CD4-positive, alpha-beta T cell treated with Interleukin-15 for 4 hours (primary cell): ENCODE measurements around the gene PRXL2A.
A peak's percentile ranks its signal among the peaks of the same experiment; 100 is the strongest.
"Not testable (repeated sequence)": the region's sequence is repeated elsewhere in the genome, so short reads cannot be mapped to it uniquely, and the experiment has no call there.

ENCODE experiments used
- DNase-seq: peaks from one replicate; pipeline ENCODE4 v3.0.0-alpha.2; 2020; ENCODE audit warnings: low spot score

PRXL2A gene

DNA sequence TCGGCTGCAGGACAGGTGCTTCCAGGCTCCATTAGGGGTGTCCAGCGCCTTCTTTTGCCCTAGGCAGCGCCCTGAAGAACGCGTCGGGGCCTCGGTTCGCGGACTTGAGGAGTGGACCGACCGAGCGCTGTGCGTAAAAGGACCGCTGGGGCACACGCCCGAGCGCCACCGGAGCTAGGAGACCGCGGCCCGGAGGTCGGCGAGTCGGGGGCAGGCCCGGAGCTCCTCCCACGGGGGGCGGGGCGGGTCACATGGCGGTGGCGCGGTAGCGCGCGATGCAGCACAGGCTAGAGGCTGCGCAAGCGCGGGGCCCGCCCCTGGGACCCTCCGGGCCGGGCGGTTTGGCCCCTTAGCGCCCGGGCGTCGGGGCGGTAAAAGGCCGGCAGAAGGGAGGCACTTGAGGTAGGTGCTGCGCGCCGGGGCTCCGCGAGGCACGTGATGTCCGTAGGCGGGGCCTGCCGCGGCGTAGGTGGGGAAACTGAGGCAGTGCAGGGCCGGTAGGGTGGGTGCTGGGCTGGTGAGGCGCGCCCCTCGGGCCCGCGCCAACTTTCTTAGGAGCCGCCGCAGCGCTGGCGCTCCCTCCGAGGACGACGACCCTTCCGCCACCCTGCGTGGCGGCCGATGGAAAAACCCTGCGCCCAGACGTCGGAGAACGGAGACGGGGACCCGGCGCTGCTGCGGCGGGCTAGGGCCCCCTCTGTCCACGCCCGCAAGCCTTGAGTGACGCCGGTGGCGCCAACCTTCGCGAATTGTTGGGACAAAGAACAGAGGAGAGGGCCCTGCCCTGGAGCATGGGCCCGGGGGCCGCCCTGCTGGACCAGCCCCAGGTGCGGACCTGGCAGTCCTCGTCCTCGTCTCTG, at the start of gene PRXL2A:
PRXL2A (plus strand) TSS at position 310 of the 860 bp plus-strand sequence. CDS start 11,917 bp downstream, outside the sequence.
- DNase-seq = peak; percentile 64

DNA sequence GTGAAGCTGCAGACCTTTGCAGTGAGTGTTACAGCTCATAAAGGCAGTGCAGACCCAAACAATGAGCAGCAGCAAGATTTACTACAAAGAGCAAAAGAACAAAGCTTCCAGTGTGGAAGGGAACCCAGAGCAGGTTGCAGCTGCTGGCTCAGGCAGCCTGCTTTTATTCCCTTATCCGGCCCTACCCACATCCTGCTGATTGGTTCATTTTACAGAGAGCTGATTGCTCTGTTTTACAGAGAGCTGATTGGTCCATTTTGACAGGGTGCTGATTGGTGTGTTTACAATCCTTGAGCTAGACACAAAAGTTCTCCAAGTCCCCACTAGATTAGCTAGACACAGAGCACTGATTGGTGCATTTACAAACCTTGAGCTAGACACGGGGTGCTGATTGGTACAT, 49.4 kb upstream of the PRXL2A start:
- DNase-seq = not testable (repeated sequence)

GRCh38 chr10:80359644-80360043, 48.7 kb upstream of the PRXL2A start:
- DNase-seq = no peak

- DNase-seq = no peak
Observed at GRCh38 chr10:80365510-80365909, 42.8 kb upstream of the PRXL2A start.

- DNase-seq = no peak
Observed at GRCh38 chr10:80371467-80371866, 36.9 kb upstream of the PRXL2A start.

DNA sequence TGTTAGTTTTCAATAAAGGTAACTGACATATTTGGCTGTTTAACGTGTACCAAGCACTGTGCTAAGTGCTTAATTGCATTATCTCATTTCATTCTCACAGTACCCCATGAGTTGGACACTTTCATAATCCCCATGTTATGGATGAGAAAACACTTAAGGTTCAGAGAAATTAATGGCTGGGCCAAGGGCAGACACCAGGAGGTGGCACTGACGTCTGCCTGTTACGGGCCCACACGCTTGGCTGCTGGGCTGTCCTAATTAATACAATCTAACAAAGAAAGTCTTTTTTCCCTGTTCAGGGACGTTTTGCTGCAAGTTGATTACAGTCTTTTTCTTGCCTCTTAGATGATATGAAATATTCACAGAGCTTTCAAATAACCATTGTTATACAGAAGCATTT, 35.7 kb upstream of the PRXL2A start:
- no peak for DNase-seq

GRCh38 chr10:80373502-80373901, 34.8 kb upstream of the PRXL2A start:
- DNase-seq = no peak

GRCh38 chr10:80379701-80380100, 28.6 kb upstream of the PRXL2A start:
- DNase-seq = no peak

DNA sequence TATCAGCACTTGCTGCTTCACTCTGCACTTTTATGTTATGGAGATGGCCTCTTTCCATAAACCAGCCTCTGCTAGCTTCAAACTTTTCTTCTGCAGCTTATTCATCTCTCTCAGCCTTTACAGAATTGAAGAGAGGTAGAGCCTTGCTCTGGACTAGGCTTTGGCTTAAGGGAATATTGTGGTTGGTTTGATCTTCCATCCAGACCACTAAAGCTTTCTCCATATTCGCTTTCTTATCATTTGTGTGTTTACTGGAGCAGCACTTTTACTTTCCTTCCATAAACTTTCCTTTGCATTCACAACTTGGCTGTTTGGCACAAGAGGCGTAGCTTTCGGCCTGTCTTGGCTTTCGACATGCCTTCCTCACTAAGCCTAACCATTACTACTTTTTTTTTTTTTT, 28.2 kb upstream of the PRXL2A start:
- no peak for DNase-seq

DNA sequence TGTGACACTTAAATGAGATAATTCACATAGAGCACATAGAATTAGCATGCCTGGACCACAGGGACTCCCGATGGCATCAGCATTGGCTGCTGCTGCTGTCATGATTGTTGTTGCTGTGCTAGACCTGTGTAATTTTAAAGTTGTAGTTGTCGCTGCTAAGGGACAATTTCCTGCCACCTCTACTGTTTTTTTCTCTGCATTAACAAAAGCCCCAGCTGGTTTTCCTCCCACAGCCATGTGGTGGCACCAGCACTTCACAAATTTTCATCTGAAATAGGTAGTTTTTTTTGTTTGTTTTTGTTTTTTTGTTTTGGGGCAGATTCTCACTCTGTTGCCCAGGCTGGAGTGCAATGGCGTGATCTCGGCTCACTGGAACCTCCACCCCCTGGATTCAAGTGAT, 25.4 kb upstream of the PRXL2A start:
- DNase-seq = peak; percentile 44

DNA sequence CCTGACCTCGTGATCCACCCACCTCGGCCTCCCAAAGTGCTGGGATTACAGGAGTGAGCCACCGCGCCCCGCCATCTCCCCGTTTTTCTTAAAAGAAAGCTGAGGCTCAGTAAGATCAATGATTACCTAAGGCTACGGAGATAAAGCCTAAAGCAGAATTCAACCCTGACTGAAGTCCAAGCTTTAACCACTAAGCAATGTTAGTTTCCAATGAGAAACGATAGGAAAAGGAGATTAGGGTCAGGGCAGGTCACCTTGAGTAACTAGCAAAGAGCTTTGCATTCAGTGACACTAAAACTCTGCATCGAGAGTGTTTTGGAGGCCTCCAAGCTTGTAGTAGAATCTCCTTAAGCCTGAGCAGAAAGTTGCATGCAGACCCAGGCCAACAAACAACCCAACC, 17.6 kb upstream of the PRXL2A start:
- DNase-seq = no peak

GRCh38 chr10:80392250-80392649, 16.1 kb upstream of the PRXL2A start:
- no peak for DNase-seq

GRCh38 chr10:80394358-80394916, 13.9 kb upstream of the PRXL2A start:
- no peak for DNase-seq

DNA sequence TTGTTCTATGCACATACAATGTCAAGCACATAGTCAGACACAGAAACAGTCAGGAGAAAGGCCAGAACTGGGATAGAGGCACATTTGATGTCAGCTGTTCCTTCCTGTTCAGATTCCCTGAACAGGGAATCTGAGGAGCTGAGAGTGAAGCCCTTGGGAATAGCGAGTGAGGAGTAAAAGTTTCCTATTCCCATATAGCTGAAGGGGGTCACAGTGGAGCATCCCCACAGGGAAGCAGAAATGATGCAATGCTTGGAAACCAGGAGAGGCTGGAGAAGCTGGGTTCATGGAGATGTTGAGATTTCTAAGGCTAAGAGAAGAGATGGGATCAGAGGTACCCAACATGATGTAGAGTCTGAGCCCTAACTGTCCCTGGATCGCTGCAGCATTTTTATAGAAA, 11.3 kb upstream of the PRXL2A start:
- no peak for DNase-seq

DNA sequence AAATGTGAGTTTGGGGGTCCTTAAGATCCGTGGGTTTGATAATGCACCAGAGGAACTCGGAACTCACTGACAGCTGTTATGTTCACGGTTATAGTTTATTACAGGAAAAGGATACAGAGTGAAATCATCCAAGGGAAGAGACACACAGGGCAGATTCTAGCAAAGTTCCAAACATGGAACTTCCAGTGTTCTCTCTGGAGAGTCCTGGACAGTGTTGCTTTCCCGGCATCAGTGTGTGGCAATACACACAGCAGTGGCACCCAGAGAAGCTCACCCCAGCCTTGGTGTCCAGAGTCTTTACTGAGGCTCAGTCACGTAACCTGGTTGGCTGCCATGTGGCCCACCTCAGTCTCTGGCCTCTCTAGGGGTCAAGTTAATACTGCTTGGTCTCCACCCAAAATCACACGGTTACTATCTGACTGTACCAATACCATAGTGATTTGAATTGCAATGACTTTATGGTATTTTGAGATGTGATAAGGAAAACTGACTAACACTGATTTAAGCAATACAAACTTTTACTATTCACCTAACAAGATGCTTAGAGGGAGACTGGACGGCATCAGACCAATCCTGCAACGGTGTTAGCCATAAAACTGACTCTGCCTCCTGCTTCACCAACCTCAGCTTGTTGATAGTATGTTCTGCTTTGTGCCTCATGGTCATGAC, 8.1 kb upstream of the PRXL2A start:
- no peak for DNase-seq

GRCh38 chr10:80405035-80405434, 3.3 kb upstream of the PRXL2A start:
- no peak for DNase-seq

- no peak for DNase-seq
Observed at GRCh38 chr10:80405626-80406025, 2.7 kb upstream of the PRXL2A start.

GRCh38 chr10:80406204-80406603, 2.1 kb upstream of the PRXL2A start:
- DNase-seq = no peak

GRCh38 chr10:80407812-80408241, 524 bp upstream of the PRXL2A start:
- DNase-seq = no peak

DNA sequence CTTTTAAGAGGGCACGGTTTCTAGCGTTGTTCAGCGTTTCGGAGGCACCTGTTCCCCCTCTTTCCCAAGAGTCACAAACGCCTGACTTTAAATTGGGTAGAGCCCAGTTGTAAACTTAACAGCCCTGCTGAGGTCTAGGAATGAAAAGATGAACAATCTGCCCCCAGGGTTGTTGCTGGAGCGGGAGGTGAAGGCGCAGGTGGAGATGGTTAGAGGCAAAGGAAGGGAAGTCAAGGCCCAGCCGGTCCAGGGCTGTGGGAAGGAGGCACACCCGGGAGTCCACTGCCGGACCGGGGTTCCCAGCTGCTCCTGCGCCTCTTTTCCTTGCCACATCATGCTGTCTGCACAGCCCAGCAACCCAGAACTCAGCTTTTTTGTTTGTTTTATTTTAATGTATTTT, 770 bp downstream of the PRXL2A start:
- DNase-seq = no peak

DNA sequence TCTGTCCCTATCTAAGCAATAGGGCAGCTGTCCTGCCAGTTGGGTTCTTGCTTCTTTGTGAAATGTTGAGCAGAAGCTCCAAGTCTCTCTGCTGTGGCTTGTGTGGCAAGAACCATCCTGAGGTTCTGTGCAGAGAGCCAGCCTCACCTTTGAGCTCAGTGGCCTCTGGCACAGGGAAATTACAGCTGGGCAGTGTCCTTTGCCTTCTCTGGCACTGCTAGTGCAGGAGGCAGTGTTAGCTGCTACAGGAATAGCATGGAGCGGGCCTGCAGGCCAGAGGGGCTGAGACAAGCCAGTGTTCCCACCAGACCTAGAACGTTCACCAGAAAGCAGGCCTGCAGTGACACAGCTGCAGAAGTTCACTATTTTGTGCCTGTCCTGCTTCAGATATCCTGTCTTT, 1.8 kb downstream of the PRXL2A start:
- no peak for DNase-seq

GRCh38 chr10:80410578-80411145, 2.3 kb downstream of the PRXL2A start:
- no peak for DNase-seq

GRCh38 chr10:80411267-80411668, 2.9 kb downstream of the PRXL2A start:
- DNase-seq = no peak
